Measurements from ENCODE around the gene RNASEH1.

DNA sequence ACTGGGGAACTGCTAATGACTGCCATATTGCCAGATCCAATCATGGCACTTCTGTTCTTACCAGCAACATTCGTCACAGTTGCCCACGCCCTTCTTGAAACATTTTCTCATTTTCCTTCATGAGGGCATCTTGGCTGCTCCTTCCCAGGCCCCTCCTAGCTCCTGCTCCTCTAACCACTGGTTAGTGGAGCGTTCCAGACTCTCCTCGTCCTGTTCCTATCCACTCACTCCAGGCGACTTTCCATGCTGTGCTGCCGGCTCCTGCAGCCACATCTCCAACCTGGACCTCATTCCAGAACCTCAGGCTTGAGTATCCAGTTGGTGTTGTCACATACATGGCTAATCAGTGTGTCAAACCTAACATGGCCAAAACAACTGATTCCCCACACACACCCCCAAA lies 37.5 kb downstream of the RNASEH1 start:
- TF ChIP-seq POLR2A (IDR thresholded peaks at IDR 0.05), result no peak
- TF ChIP-seq, protein P1, sequence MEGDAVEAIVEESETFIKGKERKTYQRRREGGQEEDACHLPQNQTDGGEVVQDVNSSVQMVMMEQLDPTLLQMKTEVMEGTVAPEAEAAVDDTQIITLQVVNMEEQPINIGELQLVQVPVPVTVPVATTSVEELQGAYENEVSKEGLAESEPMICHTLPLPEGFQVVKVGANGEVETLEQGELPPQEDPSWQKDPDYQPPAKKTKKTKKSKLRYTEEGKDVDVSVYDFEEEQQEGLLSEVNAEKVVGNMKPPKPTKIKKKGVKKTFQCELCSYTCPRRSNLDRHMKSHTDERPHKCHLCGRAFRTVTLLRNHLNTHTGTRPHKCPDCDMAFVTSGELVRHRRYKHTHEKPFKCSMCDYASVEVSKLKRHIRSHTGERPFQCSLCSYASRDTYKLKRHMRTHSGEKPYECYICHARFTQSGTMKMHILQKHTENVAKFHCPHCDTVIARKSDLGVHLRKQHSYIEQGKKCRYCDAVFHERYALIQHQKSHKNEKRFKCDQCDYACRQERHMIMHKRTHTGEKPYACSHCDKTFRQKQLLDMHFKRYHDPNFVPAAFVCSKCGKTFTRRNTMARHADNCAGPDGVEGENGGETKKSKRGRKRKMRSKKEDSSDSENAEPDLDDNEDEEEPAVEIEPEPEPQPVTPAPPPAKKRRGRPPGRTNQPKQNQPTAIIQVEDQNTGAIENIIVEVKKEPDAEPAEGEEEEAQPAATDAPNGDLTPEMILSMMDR (IDR thresholded peaks at IDR 0.05), result no peak
